DMS153 treated with DMSO at 0.1 percent for 48 hours (cell line): Measurements from ENCODE around the gene COG4.

ENCODE experiments used
- DNase-seq: peaks from one replicate; lab custom pipeline; 2025; ENCODE audit not compliant: unreplicated experiment; lab: John Stamatoyannopoulos, UW

Gene COG4

GRCh38 chr16:70480127-70481105 is 42.9 kb downstream of the COG4 start:
- no peak for DNase-seq

- DNase-seq = no peak
Measured at GRCh38 chr16:70478912-70479341, 44.4 kb downstream of the COG4 start.

- no peak for DNase-seq
Measured at GRCh38 chr16:70478169-70478568, 45.2 kb downstream of the COG4 start.

- no peak for DNase-seq
Measured at GRCh38 chr16:70476272-70477020, 46.9 kb downstream of the COG4 start.

GRCh38 chr16:70475054-70475871 is 48.1 kb downstream of the COG4 start:
- no peak for DNase-seq

- DNase-seq = no peak
Measured at GRCh38 chr16:70474320-70475053, 48.9 kb downstream of the COG4 start.

- DNase-seq = no peak
Measured at GRCh38 chr16:70473446-70474319, 49.7 kb downstream of the COG4 start.

- DNase-seq = no peak
Measured at GRCh38 chr16:70472786-70473433, 50.4 kb downstream of the COG4 start.

- no peak for DNase-seq
Measured at GRCh38 chr16:70470927-70471341, 52.4 kb downstream of the COG4 start.

- no peak for DNase-seq
Measured at GRCh38 chr16:70470141-70470926, 53.0 kb downstream of the COG4 start.

- DNase-seq = no peak
Measured at GRCh38 chr16:70468776-70469525, 54.4 kb downstream of the COG4 start.

GRCh38 chr16:70467608-70468007 is 55.7 kb downstream of the COG4 start:
- DNase-seq = no peak

GRCh38 chr16:70467113-70467512 is 56.2 kb downstream of the COG4 start:
- no peak for DNase-seq

GRCh38 chr16:70466805-70467076 is 56.6 kb downstream of the COG4 start:
- DNase-seq = no peak

- DNase-seq = no peak
Measured at GRCh38 chr16:70465999-70466804, 57.2 kb downstream of the COG4 start.

GRCh38 chr16:70463235-70463634 is 60.1 kb downstream of the COG4 start:
- no peak for DNase-seq

GRCh38 chr16:70460737-70461261 is 62.6 kb downstream of the COG4 start:
- DNase-seq = no peak
